MCF 10A (cell line): ENCODE data around the gene STAG1. TPM values are rescaled to one million over a fixed set of nuclear protein-coding genes. Genes with fewer than 3 reads are reported as not detected.

Experiments
- BruUV-seq: library from RNA; stranded (reverse); fragments of 400-500 nt; replicated peaks from 2 replicates; lab custom pipeline; 2021; lab: Mats Ljungman, UMichigan
- CTCF ChIA-PET: fragments of 300-600 bp; sonication (Branson Sonifier 250); formaldehyde crosslinking; extraction: SDS; loops from one replicate; lab custom pipeline; 2021; ENCODE audit warnings: antibody characterized with exemption, inconsistent platforms; lab: Yijun Ruan, JAX
- POLR2A ChIA-PET: fragments of 300-600, 350-650 bp; sonication (Branson Sonifier 250); formaldehyde crosslinking; extraction: SDS; loops from one replicate; lab custom pipeline; 2020; ENCODE audit warnings: antibody characterized with exemption, inconsistent platforms; lab: Yijun Ruan, JAX
- DNase-seq: peaks from one replicate; pipeline ENCODE4 v3.0.0-alpha.2; 2018; ENCODE audit not compliant: unreplicated experiment
- H3K27ac Mint-ChIP-seq: one replicate; pipeline ENCODE4 v1.8.0; 2022; ENCODE audit warnings: mild to moderate bottlenecking, low read depth, mixed read lengths; ENCODE audit not compliant: unreplicated experiment
- H3K27me3 Mint-ChIP-seq: one replicate; pipeline ENCODE4 v1.8.0; 2022; ENCODE audit warnings: mixed read lengths; ENCODE audit not compliant: insufficient read depth, unreplicated experiment
- H3K36me3 Mint-ChIP-seq: one replicate; pipeline ENCODE4 v1.8.0; 2022; ENCODE audit warnings: mild to moderate bottlenecking, moderate library complexity, mixed read lengths; ENCODE audit not compliant: insufficient read depth, unreplicated experiment
- H3K4me1 Mint-ChIP-seq: one replicate; pipeline ENCODE4 v1.8.0; 2022; ENCODE audit warnings: mixed read lengths; ENCODE audit not compliant: insufficient read depth, unreplicated experiment
- H3K4me3 Mint-ChIP-seq: one replicate; pipeline ENCODE4 v1.8.0; 2022; ENCODE audit warnings: mild to moderate bottlenecking, moderate library complexity, mixed read lengths; ENCODE audit not compliant: unreplicated experiment
- H3K9me3 Mint-ChIP-seq: one replicate; pipeline ENCODE4 v1.8.0; 2022; ENCODE audit warnings: mixed read lengths; ENCODE audit not compliant: unreplicated experiment
- intact Hi-C: fragments of 100-400 bp; cut with micrococcal nuclease; formaldehyde crosslinking; loops from 2 replicates; pipeline ENCODE4 v1.14.1; 2022
- total RNA-seq: library from RNA; stranded (reverse); gene quantifications from 2 replicates; pipeline ENCODE4 v1.2.3, GENCODE V29; 2022
- TF ChIP-seq, protein P1 (sequence below): fragments of 200-600 bp; IDR thresholded peaks from one replicate; pipeline ENCODE4 v1.8.0; 2022; ENCODE audit warnings: antibody characterized with exemption, mild to moderate bottlenecking; ENCODE audit not compliant: unreplicated experiment

STAG1 gene
- total RNA-seq, 1 experiment from 2014 or later: 34.3 TPM

GRCh38 chr3:136305879-136306278 is 446.3 kb downstream of the STAG1 start:
- Mint-ChIP-seq H3K27me3 (no peaks in the 10 kb centered on the region), H3K36me3 (peaks cover 15% of the 10 kb centered on the region), H3K27ac (no peak overlapping the region), H3K4me3 (no peak overlapping the region), H3K4me1 (no peaks in the 10 kb centered on the region), H3K9me3 (peaks cover 14% of the 10 kb centered on the region)
- intact Hi-C loops: loop anchor here (1.0 to 10.0 kb wide), 3 partner anchors 231 to 709 kb away; partner anchors contain the start of gene STAG1
- BruUV-seq: no TSS peak
- DNase-seq: peak; percentile 63
- ChIA-PET POLR2A (no interaction called here), CTCF (interaction anchor here (0.6 to 1.4 kb wide), 6 partner anchors 9 to 683 kb away, joined by 3 to 9 read pairs (median 4); partner anchors contain the start of gene STAG1)
- TF ChIP-seq, protein P1, sequence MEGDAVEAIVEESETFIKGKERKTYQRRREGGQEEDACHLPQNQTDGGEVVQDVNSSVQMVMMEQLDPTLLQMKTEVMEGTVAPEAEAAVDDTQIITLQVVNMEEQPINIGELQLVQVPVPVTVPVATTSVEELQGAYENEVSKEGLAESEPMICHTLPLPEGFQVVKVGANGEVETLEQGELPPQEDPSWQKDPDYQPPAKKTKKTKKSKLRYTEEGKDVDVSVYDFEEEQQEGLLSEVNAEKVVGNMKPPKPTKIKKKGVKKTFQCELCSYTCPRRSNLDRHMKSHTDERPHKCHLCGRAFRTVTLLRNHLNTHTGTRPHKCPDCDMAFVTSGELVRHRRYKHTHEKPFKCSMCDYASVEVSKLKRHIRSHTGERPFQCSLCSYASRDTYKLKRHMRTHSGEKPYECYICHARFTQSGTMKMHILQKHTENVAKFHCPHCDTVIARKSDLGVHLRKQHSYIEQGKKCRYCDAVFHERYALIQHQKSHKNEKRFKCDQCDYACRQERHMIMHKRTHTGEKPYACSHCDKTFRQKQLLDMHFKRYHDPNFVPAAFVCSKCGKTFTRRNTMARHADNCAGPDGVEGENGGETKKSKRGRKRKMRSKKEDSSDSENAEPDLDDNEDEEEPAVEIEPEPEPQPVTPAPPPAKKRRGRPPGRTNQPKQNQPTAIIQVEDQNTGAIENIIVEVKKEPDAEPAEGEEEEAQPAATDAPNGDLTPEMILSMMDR: peak; percentile 39

- no TSS peak for BruUV-seq
- no peaks in the 10 kb centered on the region for H3K27me3 Mint-ChIP-seq
- intact Hi-C loops: loop anchor here (10.0 kb wide), 1 partner anchor 714 kb away; no protein-coding TSS in a partner anchor
- no peaks in the 10 kb centered on the region for H3K4me1 Mint-ChIP-seq
- peaks cover 22% of the 10 kb centered on the region for H3K36me3 Mint-ChIP-seq
- no peaks in the 10 kb centered on the region for H3K9me3 Mint-ChIP-seq
- CTCF ChIA-PET: no interaction called here
- TF ChIP-seq, protein P1: no peak
- no peak overlapping the region for H3K4me3 Mint-ChIP-seq
- H3K27ac Mint-ChIP-seq: no peak overlapping the region
- no peak for DNase-seq
- POLR2A ChIA-PET: no interaction called here
Observed at GRCh38 chr3:136300444-136300843, 451.7 kb downstream of the STAG1 start.

GRCh38 chr3:136297826-136298225 is 454.4 kb downstream of the STAG1 start:
- intact Hi-C loops: no loop called here
- no peaks in the 10 kb centered on the region for H3K27me3 Mint-ChIP-seq
- no TSS peak for BruUV-seq

DNA sequence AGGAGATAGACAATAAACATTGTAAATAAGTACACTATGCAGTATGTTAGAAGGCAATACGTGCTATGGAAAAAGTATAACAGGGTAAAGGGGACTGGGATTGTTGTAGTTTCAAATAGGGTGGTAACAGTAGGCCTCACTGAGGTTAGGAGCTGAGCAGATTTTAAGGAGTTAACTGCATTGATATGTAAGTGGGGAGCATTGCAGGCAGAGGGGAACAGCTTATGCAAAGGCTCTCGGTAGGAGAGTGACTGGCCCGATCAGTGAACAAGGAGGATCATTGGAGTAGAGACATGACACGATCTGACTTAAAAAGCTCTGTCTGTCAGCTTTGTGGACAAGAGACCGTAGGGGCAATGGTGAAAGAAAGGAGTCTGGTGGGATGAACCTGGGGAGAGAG is 455.2 kb downstream of the STAG1 start:
- Mint-ChIP-seq H3K36me3 (peaks cover 17% of the 10 kb centered on the region), H3K27ac (no peak overlapping the region), H3K9me3 (no peaks in the 10 kb centered on the region), H3K4me1 (no peaks in the 10 kb centered on the region), H3K4me3 (no peak overlapping the region), H3K27me3 (no peaks in the 10 kb centered on the region)
- intact Hi-C loops: no loop called here
- ChIA-PET CTCF (no interaction called here), POLR2A (interaction anchor here (0.6 kb wide), 1 partner anchor 96 kb away, joined by 4 read pairs; no protein-coding TSS in a partner anchor)
- BruUV-seq: no TSS peak
- TF ChIP-seq, protein P1: no peak
- DNase-seq: no peak

More at GRCh38 chr3:136297826-136298225, 454.4 kb downstream of the STAG1 start:
- ChIA-PET POLR2A (no interaction called here), CTCF (interaction anchor here (0.7 kb wide), 1 partner anchor 92 kb away, joined by 3 read pairs; no protein-coding TSS in a partner anchor)
- Mint-ChIP-seq H3K27ac (no peak overlapping the region), H3K4me1 (no peaks in the 10 kb centered on the region), H3K4me3 (no peak overlapping the region), H3K9me3 (no peaks in the 10 kb centered on the region), H3K36me3 (peaks cover 17% of the 10 kb centered on the region)
- TF ChIP-seq, protein P1: no peak
- DNase-seq: no peak
